IMR-90 (cell line): Measurements from ENCODE around the gene GRM2. TPM values are rescaled to one million over a fixed set of nuclear protein-coding genes. Genes with fewer than 3 reads are reported as not detected.

ENCODE experiments used
- ATAC-seq: fragments of 200-7000 bp; cut with Tn5 transposase; 2 replicates; pipeline ENCODE4 v1.9.1; 2020; ENCODE audit warnings: low read depth, mild to moderate bottlenecking, moderate library complexity
- BruUV-seq: library from RNA; stranded (reverse); fragments of 400-500 nt; replicated peaks from 2 replicates; lab custom pipeline; 2021; lab: Mats Ljungman, UMichigan
- CTCF ChIA-PET: fragments of 300-600 bp; formaldehyde crosslinking; extraction: SDS; loops from one replicate; lab custom pipeline; 2021; ENCODE audit warnings: antibody characterized with exemption; lab: Yijun Ruan, JAX
- POLR2A ChIA-PET: fragments of 300-600 bp; sonication (Branson Sonifier 250); formaldehyde crosslinking; loops from one replicate; lab custom pipeline; 2022; ENCODE audit warnings: antibody characterized with exemption; ENCODE audit not compliant: unreplicated experiment; lab: Charles Lee
- DNase-seq: peaks from one replicate; pipeline ENCODE4 v3.0.0; 2013
- H2AFZ ChIP-seq: replicated peaks from 2 replicates; pipeline ENCODE3; 2013; ENCODE audit warnings: low read length, mild to moderate bottlenecking; ENCODE audit not compliant: poor library complexity
- H2AK5ac ChIP-seq: 2 replicates; pipeline ENCODE4 v1.6.1; 2013; ENCODE audit warnings: low read depth, low read length, inconsistent platforms
- H2AK9ac ChIP-seq: replicated peaks from 2 replicates; pipeline ENCODE3; 2013; ENCODE audit warnings: mild to moderate bottlenecking, low read depth, low read length, moderate library complexity; ENCODE audit not compliant: poor library complexity
- H2BK120ac ChIP-seq: 2 replicates; pipeline ENCODE4 v1.6.1; 2013; ENCODE audit warnings: low read depth, low read length, inconsistent platforms
- H2BK15ac ChIP-seq: 3 replicates; pipeline ENCODE4 v1.6.1; 2013; ENCODE audit warnings: low read depth, low read length, inconsistent platforms
- H2BK20ac ChIP-seq: 2 replicates; pipeline ENCODE4 v1.6.1; 2013; ENCODE audit warnings: low read depth, mild to moderate bottlenecking, inconsistent platforms, low read length, moderate library complexity
- H2BK5ac ChIP-seq: 2 replicates; pipeline ENCODE4 v1.6.1; 2013; ENCODE audit warnings: mild to moderate bottlenecking, low read depth, low read length, inconsistent platforms; ENCODE audit not compliant: poor library complexity, severe bottlenecking
- H3K14ac ChIP-seq: replicated peaks from 2 replicates; pipeline ENCODE4 v1.6.1; 2013; ENCODE audit warnings: low read depth, low read length, inconsistent platforms
- H3K18ac ChIP-seq: 2 replicates; pipeline ENCODE4 v1.6.1; 2013; ENCODE audit warnings: low read depth, low read length, control low read depth
- H3K23ac ChIP-seq: 2 replicates; pipeline ENCODE4 v1.6.1; 2013; ENCODE audit warnings: low read depth, low read length, inconsistent platforms
- H3K27ac ChIP-seq: 2 replicates; pipeline ENCODE4 v1.5.1; 2013; ENCODE audit warnings: mild to moderate bottlenecking, control low read depth, low read length; ENCODE audit not compliant: insufficient read depth
- H3K27me3 ChIP-seq: 2 replicates; pipeline ENCODE4 v1.6.1; 2013; ENCODE audit warnings: low read length; ENCODE audit not compliant: control insufficient read depth, insufficient read depth
- H3K36me3 ChIP-seq: 2 replicates; pipeline ENCODE4 v1.6.1; 2013; ENCODE audit warnings: low read length, mixed read lengths; ENCODE audit not compliant: control insufficient read depth, insufficient read depth
- H3K4ac ChIP-seq: 2 replicates; pipeline ENCODE4 v1.6.1; 2013; ENCODE audit warnings: low read depth, low read length, inconsistent platforms
- H3K4me1 ChIP-seq: 2 replicates; pipeline ENCODE4 v1.6.1; 2013; ENCODE audit warnings: low read length, mixed read lengths; ENCODE audit not compliant: control insufficient read depth, insufficient read depth
- H3K4me2 ChIP-seq: 2 replicates; pipeline ENCODE4 v1.6.1; 2013; ENCODE audit warnings: low read depth, mild to moderate bottlenecking, control low read depth, low read length, moderate library complexity
- H3K4me3 ChIP-seq: 2 replicates; pipeline ENCODE4 v1.5.1; 2013; ENCODE audit warnings: low read depth, mild to moderate bottlenecking, control low read depth, low read length, moderate library complexity; ENCODE audit not compliant: insufficient read depth
- H3K56ac ChIP-seq: 2 replicates; pipeline ENCODE4 v1.6.1; 2013; ENCODE audit warnings: low read length, inconsistent platforms; ENCODE audit not compliant: insufficient read depth; ENCODE audit errors: extremely low read depth
- H3K79me1 ChIP-seq, 2 experiments: 2 replicates each; pipeline ENCODE4 v1.6.1; 2013; ENCODE audit warnings: low read length in 2 of 2, inconsistent platforms in 1 of 2, low read depth in 1 of 2
- H3K9ac ChIP-seq: 2 replicates; pipeline ENCODE4 v1.6.1; 2013; ENCODE audit warnings: low read depth, low read length, control low read depth
- H3K9me1 ChIP-seq: 2 replicates; pipeline ENCODE4 v1.6.1; 2013; ENCODE audit warnings: low read length, inconsistent platforms; ENCODE audit not compliant: insufficient read depth
- H3K9me3 ChIP-seq: 2 replicates; pipeline ENCODE4 v1.6.1; 2013; ENCODE audit warnings: low read length; ENCODE audit not compliant: control insufficient read depth, insufficient read depth
- H4K20me1 ChIP-seq: 2 replicates; pipeline ENCODE4 v1.6.1; 2013; ENCODE audit warnings: low read length, inconsistent platforms; ENCODE audit not compliant: insufficient read depth
- H4K5ac ChIP-seq: 2 replicates; pipeline ENCODE4 v1.6.1; 2013; ENCODE audit warnings: mild to moderate bottlenecking, low read depth, low read length, control low read depth
- H4K8ac ChIP-seq, 2 experiments: 2 replicates each; pipeline ENCODE4 v1.6.1; 2013; ENCODE audit warnings: low read depth in 2 of 2, low read length in 2 of 2, control low read depth in 1 of 2, inconsistent platforms in 1 of 2
- H4K91ac ChIP-seq: 2 replicates; pipeline ENCODE4 v1.6.1; 2013; ENCODE audit warnings: low read depth, low read length, inconsistent platforms; ENCODE audit not compliant: insufficient read depth
- BHLHE40 ChIP-seq: fragments of 150-350 bp; IDR thresholded peaks from 2 replicates; pipeline ENCODE4 v1.6.1; 2016; ENCODE audit warnings: mild to moderate bottlenecking, low read depth, low read length
- CEBPB ChIP-seq: IDR thresholded peaks from 2 replicates; pipeline ENCODE4 v1.6.1; 2012; ENCODE audit warnings: low read depth, low read length, improper control_type of control experiment
- CHD1 ChIP-seq: IDR thresholded peaks from 2 replicates; pipeline ENCODE4 v1.6.1; 2012; ENCODE audit warnings: low read depth, low read length, improper control_type of control experiment
- FOS ChIP-seq: fragments of 150-350 bp; IDR thresholded peaks from 2 replicates; pipeline ENCODE4 v1.6.1; 2016; ENCODE audit warnings: low read depth, low read length
- MAFK ChIP-seq: IDR thresholded peaks from 2 replicates; pipeline ENCODE4 v1.6.1; 2012; ENCODE audit warnings: low read depth, low read length, improper control_type of control experiment
- MAZ ChIP-seq: IDR thresholded peaks from 2 replicates; pipeline ENCODE4 v1.6.1; 2012; ENCODE audit warnings: low read depth, mild to moderate bottlenecking, low read length, improper control_type of control experiment, moderate library complexity, borderline replicate concordance
- MXI1 ChIP-seq: IDR thresholded peaks from 2 replicates; pipeline ENCODE4 v1.6.1; 2012; ENCODE audit warnings: low read depth, mild to moderate bottlenecking, low read length, moderate library complexity, borderline replicate concordance
- NFE2L2 ChIP-seq: fragments of 150-350 bp; IDR thresholded peaks from 2 replicates; pipeline ENCODE4 v1.6.1; 2016; ENCODE audit warnings: low read depth, mild to moderate bottlenecking, low read length
- POLR2A ChIP-seq: IDR thresholded peaks from 2 replicates; pipeline ENCODE4 v1.6.1; 2012; ENCODE audit warnings: mild to moderate bottlenecking, low read depth, low read length
- RAD21 ChIP-seq: IDR thresholded peaks from 2 replicates; pipeline ENCODE4 v1.6.1; 2012; ENCODE audit warnings: low read length, improper control_type of control experiment
- RCOR1 ChIP-seq: IDR thresholded peaks from 2 replicates; pipeline ENCODE4 v1.6.1; 2012; ENCODE audit warnings: mild to moderate bottlenecking, low read length, improper control_type of control experiment; ENCODE audit not compliant: insufficient replicate concordance
- RFX5 ChIP-seq: IDR thresholded peaks from 2 replicates; pipeline ENCODE4 v1.8.0; 2012; ENCODE audit warnings: low read depth, mild to moderate bottlenecking, low read length, moderate library complexity
- SMC3 ChIP-seq: fragments of 150-350 bp; IDR thresholded peaks from 2 replicates; pipeline ENCODE4 v1.6.1; 2016; ENCODE audit warnings: low read depth, mild to moderate bottlenecking, antibody characterized with exemption, low read length, moderate library complexity
- WGBS, 2 experiments: methylation state at CpG; one replicate each; pipeline versions ENCODE4 v1.1.5 to v1.1.7; 2013; ENCODE audit warnings: missing lambda C conversion rate in 2 of 2; ENCODE audit not compliant: insufficient read length in 1 of 2; ENCODE audit errors: extremely low coverage in 2 of 2; 5-methylcytosine and 5-hydroxymethylcytosine counted together
- dilution Hi-C: fragments of 300-500 bp; cut with HindIII; formaldehyde crosslinking; loops from one replicate; pipeline ENCODE4 v1.14.3; 2018; ENCODE audit warnings: low sequenced_read_pairs; ENCODE audit not compliant: unreplicated experiment
- in situ Hi-C: fragments of 300-500 bp; cut with MboI; formaldehyde crosslinking; loops from 3 replicates; pipeline ENCODE4 v1.14.3; 2019; ENCODE audit warnings: low sequenced_read_pairs, inconsistent platforms, mixed read lengths
- intact Hi-C: fragments of 100-400 bp; cut with micrococcal nuclease; formaldehyde crosslinking; loops from 2 replicates; pipeline ENCODE4 v1.10.0; 2022
- polyA plus RNA-seq, 3 experiments: library from polyadenylated mRNA; depleted of rRNA; stranded (reverse); fragments of >200 nt; gene quantifications; 2 replicates each; pipeline ENCODE4 v1.2.3, GENCODE V29; 2012; ENCODE audit warnings: low replicate concordance in 1 of 3
- total RNA-seq: library from RNA; depleted of rRNA; stranded (reverse); fragments of >200 nt; gene quantifications from 2 replicates; pipeline ENCODE4 v1.2.3, GENCODE V29; 2012
- TF ChIP-seq, protein P1 (sequence below): fragments of 150-350 bp; IDR thresholded peaks from 2 replicates; pipeline ENCODE4 v1.6.1; 2017; ENCODE audit warnings: mild to moderate bottlenecking, antibody characterized with exemption, low read length, low read depth
- TF ChIP-seq, protein P2 (sequence below): conservative IDR thresholded peaks from 2 replicates; pipeline ENCODE4 v1.5.1; 2012; ENCODE audit warnings: mild to moderate bottlenecking, low read depth, low read length, improper control_type of control experiment
- TF ChIP-seq, protein P3 (sequence below): fragments of 150-350 bp; IDR thresholded peaks from 2 replicates; pipeline ENCODE4 v1.6.1; 2016; ENCODE audit warnings: low read depth, mild to moderate bottlenecking, low read length, moderate library complexity, borderline replicate concordance

GRM2 gene
- total and polyA plus RNA-seq, 2 of the 4 experiments (the other 2 are of a cell fraction): under 0.01 to 0.14 TPM

DNA sequence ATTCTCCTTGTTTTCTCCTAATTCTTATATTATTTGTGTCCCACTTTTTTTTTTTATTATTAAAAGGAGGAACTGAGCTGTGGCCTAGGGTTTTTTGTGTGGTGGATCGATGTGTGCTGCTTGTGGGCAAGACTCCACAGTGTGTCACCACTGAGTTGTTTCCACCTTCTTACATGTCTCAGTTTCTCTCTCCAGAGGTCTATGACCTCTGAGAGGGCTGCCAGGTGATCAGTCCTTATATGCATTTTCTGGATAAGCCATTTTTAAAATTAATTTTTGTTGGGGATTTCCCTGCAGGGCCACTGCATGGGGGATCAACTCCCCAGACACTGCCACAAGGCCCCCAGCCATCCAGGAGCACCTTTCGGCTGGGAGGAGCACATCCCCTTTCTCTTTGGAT lies 44.4 kb downstream of the GRM2 start:
- dilution Hi-C loops: no loop called here
- TF ChIP-seq BHLHE40: no peak
- TF ChIP-seq, protein P1, sequence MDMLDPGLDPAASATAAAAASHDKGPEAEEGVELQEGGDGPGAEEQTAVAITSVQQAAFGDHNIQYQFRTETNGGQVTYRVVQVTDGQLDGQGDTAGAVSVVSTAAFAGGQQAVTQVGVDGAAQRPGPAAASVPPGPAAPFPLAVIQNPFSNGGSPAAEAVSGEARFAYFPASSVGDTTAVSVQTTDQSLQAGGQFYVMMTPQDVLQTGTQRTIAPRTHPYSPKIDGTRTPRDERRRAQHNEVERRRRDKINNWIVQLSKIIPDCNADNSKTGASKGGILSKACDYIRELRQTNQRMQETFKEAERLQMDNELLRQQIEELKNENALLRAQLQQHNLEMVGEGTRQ: no peak
- no peak for TF ChIP-seq CHD1
- no peak for TF ChIP-seq RAD21
- no peak for TF ChIP-seq RFX5
- no peak for TF ChIP-seq FOS
- no peak for TF ChIP-seq SMC3
- no peak for TF ChIP-seq MAFK
- no peak for TF ChIP-seq RCOR1
- no peak for TF ChIP-seq NFE2L2
- no peak for TF ChIP-seq MXI1
- no peak for TF ChIP-seq MAZ
- TF ChIP-seq, protein P2, sequence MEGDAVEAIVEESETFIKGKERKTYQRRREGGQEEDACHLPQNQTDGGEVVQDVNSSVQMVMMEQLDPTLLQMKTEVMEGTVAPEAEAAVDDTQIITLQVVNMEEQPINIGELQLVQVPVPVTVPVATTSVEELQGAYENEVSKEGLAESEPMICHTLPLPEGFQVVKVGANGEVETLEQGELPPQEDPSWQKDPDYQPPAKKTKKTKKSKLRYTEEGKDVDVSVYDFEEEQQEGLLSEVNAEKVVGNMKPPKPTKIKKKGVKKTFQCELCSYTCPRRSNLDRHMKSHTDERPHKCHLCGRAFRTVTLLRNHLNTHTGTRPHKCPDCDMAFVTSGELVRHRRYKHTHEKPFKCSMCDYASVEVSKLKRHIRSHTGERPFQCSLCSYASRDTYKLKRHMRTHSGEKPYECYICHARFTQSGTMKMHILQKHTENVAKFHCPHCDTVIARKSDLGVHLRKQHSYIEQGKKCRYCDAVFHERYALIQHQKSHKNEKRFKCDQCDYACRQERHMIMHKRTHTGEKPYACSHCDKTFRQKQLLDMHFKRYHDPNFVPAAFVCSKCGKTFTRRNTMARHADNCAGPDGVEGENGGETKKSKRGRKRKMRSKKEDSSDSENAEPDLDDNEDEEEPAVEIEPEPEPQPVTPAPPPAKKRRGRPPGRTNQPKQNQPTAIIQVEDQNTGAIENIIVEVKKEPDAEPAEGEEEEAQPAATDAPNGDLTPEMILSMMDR: no peak
- no peak for TF ChIP-seq POLR2A
- TF ChIP-seq, protein P3, sequence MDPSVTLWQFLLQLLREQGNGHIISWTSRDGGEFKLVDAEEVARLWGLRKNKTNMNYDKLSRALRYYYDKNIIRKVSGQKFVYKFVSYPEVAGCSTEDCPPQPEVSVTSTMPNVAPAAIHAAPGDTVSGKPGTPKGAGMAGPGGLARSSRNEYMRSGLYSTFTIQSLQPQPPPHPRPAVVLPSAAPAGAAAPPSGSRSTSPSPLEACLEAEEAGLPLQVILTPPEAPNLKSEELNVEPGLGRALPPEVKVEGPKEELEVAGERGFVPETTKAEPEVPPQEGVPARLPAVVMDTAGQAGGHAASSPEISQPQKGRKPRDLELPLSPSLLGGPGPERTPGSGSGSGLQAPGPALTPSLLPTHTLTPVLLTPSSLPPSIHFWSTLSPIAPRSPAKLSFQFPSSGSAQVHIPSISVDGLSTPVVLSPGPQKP: no peak
- TF ChIP-seq CEBPB: no peak
- Histone ChIP-seq H3K36me3 (no peaks in the 10 kb centered on the region), H2AFZ (no peak overlapping the region), H3K23ac (no peak overlapping the region), H4K91ac (no peak overlapping the region), H4K20me1 (no peaks in the 10 kb centered on the region), H2AK5ac (no peak overlapping the region), H2BK15ac (no peak overlapping the region), H3K4me2 (no peak overlapping the region), H3K4me1 (no peaks in the 10 kb centered on the region), H3K56ac (no peak overlapping the region), H3K14ac (no peak overlapping the region), H3K4ac (no peak overlapping the region), H4K5ac (no peak overlapping the region), H2BK20ac (no peak overlapping the region), H3K79me1 (no peaks in the 10 kb centered on the region), H2BK5ac (no peak overlapping the region), H3K4me3 (no peak overlapping the region), H3K9me1 (no peaks in the 10 kb centered on the region), H2AK9ac (no peak overlapping the region), H3K9ac (no peak overlapping the region), H3K27me3 (no peaks in the 10 kb centered on the region), H2BK120ac (no peak overlapping the region), H4K8ac (no peak overlapping the region), H3K18ac (no peak overlapping the region), H3K9me3 (no peaks in the 10 kb centered on the region), H3K27ac (no peak overlapping the region)
- ATAC-seq: no peak
- ChIA-PET CTCF (no interaction called here), POLR2A (no interaction called here)
- in situ Hi-C loops: no loop called here
- BruUV-seq: no TSS peak
- intact Hi-C loops: no loop called here
- no peak for DNase-seq
- no CpG with 5 or more reads among the region's 2 CpGs for WGBS, 2 experiments
